Keratinocyte (primary cell): ENCODE data around the gene SYT8. TPM values are rescaled to one million over a fixed set of nuclear protein-coding genes. Genes with fewer than 3 reads are reported as not detected.

ENCODE experiments used
- DNase-seq: peaks from one replicate; pipeline ENCODE4 v3.0.0-alpha.2; 2011; ENCODE audit warnings: low read depth, missing footprints, low spot score
- FAIRE-seq: peaks from 2 replicates; lab custom pipeline; 2011; peaks lifted over from hg19 to GRCh38; lab: Jason Lieb, UNC
- H2AFZ ChIP-seq: 2 replicates; pipeline ENCODE4 v1.6.0; 2012; ENCODE audit warnings: low read length, control low read depth, inconsistent platforms; ENCODE audit not compliant: control insufficient read depth
- H3K27ac ChIP-seq: 2 replicates; pipeline ENCODE4 v1.5.1; 2011; ENCODE audit warnings: low read length; ENCODE audit not compliant: control insufficient read depth, insufficient read depth
- H3K27me3 ChIP-seq: 3 replicates; pipeline ENCODE4 v1.6.0; 2011; ENCODE audit warnings: low read length; ENCODE audit not compliant: control insufficient read depth, insufficient read depth; ENCODE audit errors: extremely low read depth
- H3K36me3 ChIP-seq, 2 experiments: 2 replicates in 1 of 2; 3 replicates in 1 of 2; pipeline ENCODE4 v1.5.1; 2011; ENCODE audit warnings: low read length in 2 of 2, mild to moderate bottlenecking in 1 of 2; ENCODE audit not compliant: control insufficient read depth in 2 of 2, insufficient read depth in 2 of 2; ENCODE audit errors: extremely low read depth in 1 of 2
- H3K4me1 ChIP-seq: 3 replicates; pipeline ENCODE4 v1.5.1; 2011; ENCODE audit warnings: low read length; ENCODE audit not compliant: control insufficient read depth, insufficient read depth; ENCODE audit errors: extremely low read depth
- H3K4me2 ChIP-seq: 3 replicates; pipeline ENCODE4 v1.6.0; 2011; ENCODE audit warnings: low read depth, low read length; ENCODE audit not compliant: control insufficient read depth, insufficient read depth; ENCODE audit errors: extremely low read depth
- H3K4me3 ChIP-seq, 3 experiments: fragments of 200-600 bp in 1 of 3; sonication (generic) in 1 of 3; 2 replicates in 2 of 3; 3 replicates in 1 of 3; pipeline ENCODE4 v1.5.1; 2011 to 2016; ENCODE audit warnings: low read length in 3 of 3, mild to moderate bottlenecking in 3 of 3, control low read depth in 2 of 3, inconsistent platforms in 1 of 3, low read depth in 1 of 3, mixed read lengths in 1 of 3, mixed run types in 1 of 3, moderate library complexity in 1 of 3; ENCODE audit not compliant: control insufficient read depth in 2 of 3, insufficient read depth in 2 of 3; ENCODE audit errors: extremely low read depth in 1 of 3
- H3K79me2 ChIP-seq: 2 replicates; pipeline ENCODE4 v1.6.0; 2012; ENCODE audit warnings: low read length; ENCODE audit not compliant: control insufficient read depth, insufficient read depth
- H3K9ac ChIP-seq: 3 replicates; pipeline ENCODE4 v1.6.0; 2011; ENCODE audit warnings: low read length; ENCODE audit not compliant: control insufficient read depth, insufficient read depth; ENCODE audit errors: extremely low read depth
- H3K9me1 ChIP-seq: 3 replicates; pipeline ENCODE4 v1.6.0; 2011; ENCODE audit warnings: low read length; ENCODE audit not compliant: control insufficient read depth, insufficient read depth; ENCODE audit errors: extremely low read depth
- H3K9me3 ChIP-seq: 2 replicates; pipeline ENCODE4 v1.5.1; 2012; ENCODE audit warnings: low read depth, low read length; ENCODE audit not compliant: control insufficient read depth
- H4K20me1 ChIP-seq: 3 replicates; pipeline ENCODE4 v1.6.0; 2011; ENCODE audit warnings: low read length; ENCODE audit not compliant: control insufficient read depth, insufficient read depth; ENCODE audit errors: extremely low read depth
- EZH2 ChIP-seq: IDR thresholded peaks from one replicate; pipeline ENCODE4 v1.6.1; 2012; ENCODE audit warnings: inconsistent platforms, mild to moderate bottlenecking, low read length, moderate library complexity
- dilution Hi-C: fragments of 300-500 bp; cut with MboI; formaldehyde crosslinking; loops from one replicate; pipeline ENCODE4 v1.7.0; 2020; ENCODE audit warnings: low sequenced_read_pairs; ENCODE audit not compliant: extremely low pct_ligation_motif_present
- polyA plus RNA-seq, 5 experiments: library from polyadenylated mRNA; depleted of rRNA in 3 of 5; stranded (reverse) in 3 of 5; stranded (forward) in 1 of 5; unstranded in 1 of 5; fragments of >200 nt; gene quantifications; 1 replicate in 1 of 5; 2 replicates in 3 of 5; 3 replicates in 1 of 5; pipeline versions ENCODE4 v1.2.1 to v1.2.3, GENCODE V29; 2011 to 2012; ENCODE audit warnings: missing spikeins in 2 of 5, low read depth in 1 of 5, low replicate concordance in 1 of 5
- TF ChIP-seq, protein P1 (sequence below), 3 experiments: IDR thresholded peaks in 1 of 3; conservative IDR thresholded peaks in 1 of 3; optimal IDR thresholded peaks in 1 of 3; 2 replicates in 2 of 3; 3 replicates in 1 of 3; pipeline versions ENCODE3 to v1.5.1; 2011; ENCODE audit warnings: low read length in 3 of 3, mild to moderate bottlenecking in 3 of 3, moderate library complexity in 2 of 3, control low read depth in 1 of 3, inconsistent platforms in 1 of 3; ENCODE audit not compliant: insufficient read depth in 2 of 3; ENCODE audit errors: extremely low read depth in 1 of 3

The SYT8 gene
- polyA plus RNA-seq, 1 donor (not counting 4 experiments of a cell fraction or from before 2014, with no cell fraction given): 19.3 TPM

DNA sequence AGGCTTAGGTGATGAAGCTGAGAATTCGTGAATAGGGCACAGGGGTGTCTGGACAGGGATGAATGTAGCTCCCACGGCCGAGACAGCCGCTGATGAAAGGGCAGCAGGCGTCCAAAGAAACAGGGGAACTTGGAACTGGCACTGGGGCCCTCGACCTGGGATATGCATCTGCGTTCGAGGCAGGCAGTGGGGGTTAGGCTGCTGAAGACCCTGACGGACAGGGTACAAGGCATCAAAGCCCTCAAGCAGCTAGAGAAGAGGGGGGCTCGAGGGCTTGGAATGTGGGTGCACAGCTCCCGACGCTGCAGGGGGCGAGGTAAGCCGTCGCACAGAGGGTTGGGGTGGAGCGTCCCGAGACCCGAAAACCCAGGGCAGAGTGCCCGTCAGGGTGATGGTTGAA lies 6.9 kb upstream of the SYT8 start:
- Histone ChIP-seq H3K4me2 (no peak overlapping the region), H4K20me1 (no peaks in the 10 kb centered on the region), H3K36me3 (no peaks in the 10 kb centered on the region), H3K4me1 (peaks cover 62% of the 10 kb centered on the region), H3K27me3 (no peaks in the 10 kb centered on the region), H3K9ac (no peak overlapping the region), H3K9me1 (peaks cover 2% of the 10 kb centered on the region), H2AFZ (no peak overlapping the region), H3K27ac (peak overlapping the region; percentile 47), H3K4me3 (no peak overlapping the region), H3K79me2 (no peaks in the 10 kb centered on the region), H3K9me3 (no peaks in the 10 kb centered on the region)
- DNase-seq (no peak), FAIRE-seq (no peak)
- TF ChIP-seq, protein P1, sequence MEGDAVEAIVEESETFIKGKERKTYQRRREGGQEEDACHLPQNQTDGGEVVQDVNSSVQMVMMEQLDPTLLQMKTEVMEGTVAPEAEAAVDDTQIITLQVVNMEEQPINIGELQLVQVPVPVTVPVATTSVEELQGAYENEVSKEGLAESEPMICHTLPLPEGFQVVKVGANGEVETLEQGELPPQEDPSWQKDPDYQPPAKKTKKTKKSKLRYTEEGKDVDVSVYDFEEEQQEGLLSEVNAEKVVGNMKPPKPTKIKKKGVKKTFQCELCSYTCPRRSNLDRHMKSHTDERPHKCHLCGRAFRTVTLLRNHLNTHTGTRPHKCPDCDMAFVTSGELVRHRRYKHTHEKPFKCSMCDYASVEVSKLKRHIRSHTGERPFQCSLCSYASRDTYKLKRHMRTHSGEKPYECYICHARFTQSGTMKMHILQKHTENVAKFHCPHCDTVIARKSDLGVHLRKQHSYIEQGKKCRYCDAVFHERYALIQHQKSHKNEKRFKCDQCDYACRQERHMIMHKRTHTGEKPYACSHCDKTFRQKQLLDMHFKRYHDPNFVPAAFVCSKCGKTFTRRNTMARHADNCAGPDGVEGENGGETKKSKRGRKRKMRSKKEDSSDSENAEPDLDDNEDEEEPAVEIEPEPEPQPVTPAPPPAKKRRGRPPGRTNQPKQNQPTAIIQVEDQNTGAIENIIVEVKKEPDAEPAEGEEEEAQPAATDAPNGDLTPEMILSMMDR (optimal IDR thresholded peaks at IDR 0.05 in 1 of 3, IDR thresholded peaks at IDR 0.05 in 1 of 3, conservative IDR thresholded peaks at IDR 0.05 in 1 of 3; ENCODE audit: extremely low read depth in 1 of 3, insufficient read depth in 2 of 3, low read length in 3 of 3): no peak
- TF ChIP-seq EZH2: no peak
- dilution Hi-C loops: no loop called here

DNA sequence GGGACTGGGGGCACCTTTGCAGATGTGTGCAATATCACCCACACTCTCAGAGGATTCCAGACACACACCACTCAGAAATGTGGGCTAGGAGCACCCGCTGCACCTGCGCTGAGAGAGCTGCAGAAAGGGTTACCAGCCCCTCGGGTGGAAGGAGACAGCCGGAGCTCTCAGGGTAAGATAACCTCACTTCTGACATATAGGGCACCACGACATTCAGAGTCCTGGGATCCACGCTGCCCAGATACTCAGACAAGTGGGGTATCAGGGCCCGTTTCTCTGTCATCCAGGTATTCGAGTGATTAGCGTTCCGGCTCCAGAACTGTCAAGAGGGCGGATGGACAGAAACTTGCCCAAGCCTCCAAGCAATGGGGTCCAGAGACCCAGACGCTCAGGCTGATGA lies 6.2 kb upstream of the SYT8 start:
- DNase-seq: no peak
- Histone ChIP-seq H3K4me2 (peak overlapping the region; percentile 2), H3K9me1 (peaks cover 2% of the 10 kb centered on the region), H4K20me1 (no peaks in the 10 kb centered on the region), H3K4me3 (no peak overlapping the region), H3K27me3 (no peaks in the 10 kb centered on the region), H3K27ac (peak overlapping the region; percentile 7), H2AFZ (no peak overlapping the region), H3K79me2 (no peaks in the 10 kb centered on the region), H3K36me3 (no peaks in the 10 kb centered on the region), H3K4me1 (peaks cover 68% of the 10 kb centered on the region), H3K9me3 (no peaks in the 10 kb centered on the region), H3K9ac (peak overlapping the region; percentile 20)
- FAIRE-seq: no peak
- TF ChIP-seq, protein P1 (optimal IDR thresholded peaks at IDR 0.05 in 1 of 3, IDR thresholded peaks at IDR 0.05 in 1 of 3, conservative IDR thresholded peaks at IDR 0.05 in 1 of 3; ENCODE audit: extremely low read depth in 1 of 3, insufficient read depth in 2 of 3, low read length in 3 of 3): no peak
- no peak for TF ChIP-seq EZH2
- dilution Hi-C loops: no loop called here
